ENCODE results near the gene TMEM41B.
"Not testable (repeated sequence)": the region's sequence is repeated elsewhere in the genome, so short reads cannot be mapped to it uniquely, and the experiment has no call there.

TMEM41B gene, protein sequence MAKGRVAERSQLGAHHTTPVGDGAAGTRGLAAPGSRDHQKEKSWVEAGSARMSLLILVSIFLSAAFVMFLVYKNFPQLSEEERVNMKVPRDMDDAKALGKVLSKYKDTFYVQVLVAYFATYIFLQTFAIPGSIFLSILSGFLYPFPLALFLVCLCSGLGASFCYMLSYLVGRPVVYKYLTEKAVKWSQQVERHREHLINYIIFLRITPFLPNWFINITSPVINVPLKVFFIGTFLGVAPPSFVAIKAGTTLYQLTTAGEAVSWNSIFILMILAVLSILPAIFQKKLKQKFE

GRCh38 chr11:9314291-9315077 lies at the start of gene TMEM41B:
Gene TMEM41B, minus strand, starts transcription at chr11:9314593. Its CDS starts 152 bp downstream, at chr11:9314441.
- peak; percentile 99 to 100 for DNase-seq (ENCODE audit: low read depth in 2 of 2)

- DNase-seq (ENCODE audit: low read depth in 2 of 2): no peak
Observed at GRCh38 chr11:9362393-9362863, 48.0 kb upstream of the TMEM41B start.

DNA sequence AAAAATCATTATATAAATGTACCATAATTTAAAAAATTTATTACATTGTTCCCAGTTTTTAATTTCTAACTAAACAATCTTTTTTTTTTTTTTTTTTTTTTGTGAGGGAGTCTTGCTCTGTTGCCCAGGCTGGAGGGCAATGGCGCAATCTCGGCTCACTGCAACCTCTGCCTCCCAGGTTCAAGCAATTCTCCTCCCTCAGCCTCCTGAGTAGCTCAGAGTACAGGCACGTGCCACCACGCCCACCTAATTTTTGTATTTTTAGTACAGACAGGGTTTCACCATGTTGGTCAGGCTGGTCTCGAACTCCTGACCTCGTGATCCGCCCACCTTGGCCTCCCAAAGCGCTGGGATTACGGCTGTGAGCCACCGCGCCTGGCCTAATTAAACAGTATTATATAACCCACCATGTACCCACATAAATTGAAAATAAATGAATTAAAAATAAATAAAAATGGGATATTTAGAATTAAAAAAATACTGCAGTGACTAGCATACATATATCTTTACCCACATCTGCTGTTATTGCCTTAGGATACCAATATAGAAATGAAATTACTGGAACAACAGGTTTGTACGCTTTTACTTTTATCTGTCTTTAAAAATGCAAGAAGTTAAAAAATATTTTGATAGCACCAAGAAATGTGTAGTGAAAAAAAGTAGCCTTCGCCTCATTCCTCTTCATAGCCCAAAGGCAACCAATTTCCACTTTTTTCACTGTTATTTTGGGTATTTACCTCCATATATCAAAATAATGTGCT lies 46.6 kb upstream of the TMEM41B start:
- DNase-seq (ENCODE audit: low read depth in 2 of 2): not testable (repeated sequence)

GRCh38 chr11:9357041-9357440 lies 42.6 kb upstream of the TMEM41B start:
- DNase-seq (ENCODE audit: low read depth in 2 of 2): no peak

DNA sequence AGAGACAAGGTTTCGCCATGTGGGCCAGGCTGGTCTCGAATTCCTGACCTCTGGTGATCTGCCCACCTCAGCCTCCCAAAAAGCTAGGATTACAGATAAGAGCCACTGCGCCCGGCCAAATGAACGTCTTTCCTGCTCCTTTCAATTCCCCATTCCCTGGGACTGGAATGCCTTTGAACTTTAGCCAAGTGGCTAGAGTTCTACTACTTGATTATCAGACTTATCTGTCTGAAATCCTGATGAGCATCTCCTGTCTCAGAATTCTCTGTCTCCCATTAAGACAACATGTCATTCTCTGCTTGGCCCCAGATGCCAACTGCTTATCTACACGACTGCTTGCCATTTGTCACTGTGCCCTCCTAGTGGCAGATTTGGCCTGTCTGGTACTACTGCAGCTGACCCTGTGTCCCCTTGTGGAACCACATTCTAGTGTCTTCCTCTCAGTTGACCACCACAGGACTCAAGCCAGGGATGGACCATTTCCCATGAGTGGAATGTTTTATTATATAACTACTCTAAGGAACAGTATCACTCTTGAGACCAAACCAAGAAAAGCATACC lies 37.0 kb upstream of the TMEM41B start:
- no peak for DNase-seq (ENCODE audit: low read depth in 2 of 2)

DNA sequence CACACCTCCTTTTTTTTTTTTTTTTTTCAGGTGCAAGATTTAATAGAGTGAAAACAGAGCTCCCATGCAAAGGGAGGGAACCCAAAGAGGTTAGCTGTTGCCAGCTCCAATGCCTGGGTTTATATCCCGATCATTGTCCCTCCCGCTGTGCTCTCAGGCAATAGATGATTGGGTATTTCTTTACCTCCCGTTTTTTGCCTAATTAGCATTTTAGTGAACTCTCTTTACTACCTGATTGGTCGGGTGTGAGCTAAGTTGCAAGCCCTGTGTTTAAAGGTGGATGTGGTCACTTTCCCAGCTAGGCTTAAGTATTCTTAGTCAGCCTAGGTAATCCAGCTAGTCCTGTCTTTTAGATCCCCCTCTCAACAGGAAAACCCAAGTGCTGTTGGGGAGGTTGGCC lies 33.4 kb upstream of the TMEM41B start:
- DNase-seq (ENCODE audit: low read depth in 2 of 2): not testable (repeated sequence)

DNA sequence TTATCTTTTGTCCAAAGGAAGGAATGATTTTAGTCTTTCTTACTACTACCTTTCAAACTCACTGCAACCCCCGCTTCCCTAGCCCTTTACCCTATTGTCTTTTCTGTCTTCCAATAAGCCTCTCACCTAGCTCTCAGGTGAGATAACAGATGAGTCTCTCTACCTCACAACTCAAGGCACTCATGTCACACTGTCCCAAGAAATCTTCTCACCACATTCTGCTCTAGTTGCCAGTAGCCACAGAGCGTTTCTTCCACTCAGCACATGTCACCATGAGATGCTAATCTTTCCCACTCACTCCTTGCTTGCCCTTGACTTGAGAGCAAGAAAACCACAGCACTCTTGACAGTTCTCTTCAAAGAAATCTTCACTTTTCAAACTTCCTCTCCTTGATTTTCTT lies 32.7 kb upstream of the TMEM41B start:
- no peak for DNase-seq (ENCODE audit: low read depth in 2 of 2)

- DNase-seq (ENCODE audit: low read depth in 2 of 2): no peak
Observed at GRCh38 chr11:9344061-9344680, 29.8 kb upstream of the TMEM41B start.

- DNase-seq (ENCODE audit: low read depth in 2 of 2): no peak
Observed at GRCh38 chr11:9341638-9342178, 27.3 kb upstream of the TMEM41B start.

DNA sequence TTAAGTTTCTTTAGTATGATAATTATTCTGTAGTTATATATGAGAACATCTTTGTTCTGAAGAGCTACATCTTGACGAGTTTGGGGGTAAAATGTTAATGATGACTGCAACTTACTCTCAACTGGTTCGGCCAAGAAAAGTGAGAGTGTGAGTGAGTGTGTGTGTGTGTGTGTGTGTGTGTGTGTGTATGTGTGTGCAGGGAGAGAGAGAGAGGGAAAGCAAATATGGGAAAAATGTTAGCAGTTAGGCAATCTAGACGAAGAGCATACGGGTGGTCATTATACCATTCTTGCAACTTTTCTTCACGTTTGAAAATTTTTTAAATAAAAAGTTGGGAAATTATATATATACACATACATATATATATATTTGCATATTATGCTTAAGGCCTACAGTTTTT lies 18.3 kb upstream of the TMEM41B start:
- DNase-seq (ENCODE audit: low read depth in 2 of 2): no peak

DNA sequence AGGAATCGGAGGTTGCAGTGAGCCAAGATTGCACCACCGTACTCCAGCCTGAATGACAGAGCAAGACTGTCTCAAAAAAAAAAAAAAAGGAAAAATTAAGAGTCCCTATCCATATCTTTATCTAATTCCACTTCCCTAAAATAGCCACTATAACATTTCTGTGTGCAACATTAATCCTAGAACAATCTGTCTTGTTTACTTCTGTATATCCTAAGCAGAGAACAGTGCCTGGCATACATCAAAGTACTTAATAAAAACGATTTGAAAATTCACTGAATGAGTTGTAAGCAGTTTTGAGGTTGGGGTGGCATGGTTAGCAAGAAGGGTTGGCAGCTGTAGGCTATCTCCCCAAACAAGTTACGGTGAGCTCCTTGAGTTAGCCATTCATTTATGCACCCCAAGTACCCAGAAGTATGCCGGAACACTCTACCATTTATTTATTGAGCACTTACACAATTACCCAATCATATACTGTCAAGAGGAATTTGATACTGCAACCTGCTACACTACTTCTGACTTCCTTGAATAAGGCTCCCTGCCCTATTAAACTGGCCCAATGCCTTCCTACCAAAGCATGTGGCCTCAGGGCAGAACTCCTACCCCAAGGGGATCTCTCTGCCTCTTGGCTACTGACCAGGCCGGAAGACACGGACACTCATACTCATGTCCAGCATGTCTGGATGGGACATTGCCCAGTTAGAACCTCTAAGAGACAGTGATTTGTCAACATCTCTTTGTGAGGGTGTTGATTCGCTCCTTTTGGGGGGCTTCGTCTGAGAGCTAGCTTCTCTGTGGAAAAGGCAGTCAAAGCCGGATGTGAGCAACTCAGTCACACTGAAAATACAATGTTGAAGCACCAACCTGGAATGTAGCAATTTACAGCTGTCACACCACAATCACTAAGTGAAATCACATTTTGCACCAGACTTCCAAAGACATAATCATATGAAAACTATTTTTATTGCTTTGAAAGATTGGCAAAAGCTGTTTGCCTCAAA lies 16.3 kb upstream of the TMEM41B start:
- no peak for DNase-seq (ENCODE audit: low read depth in 2 of 2)

DNA sequence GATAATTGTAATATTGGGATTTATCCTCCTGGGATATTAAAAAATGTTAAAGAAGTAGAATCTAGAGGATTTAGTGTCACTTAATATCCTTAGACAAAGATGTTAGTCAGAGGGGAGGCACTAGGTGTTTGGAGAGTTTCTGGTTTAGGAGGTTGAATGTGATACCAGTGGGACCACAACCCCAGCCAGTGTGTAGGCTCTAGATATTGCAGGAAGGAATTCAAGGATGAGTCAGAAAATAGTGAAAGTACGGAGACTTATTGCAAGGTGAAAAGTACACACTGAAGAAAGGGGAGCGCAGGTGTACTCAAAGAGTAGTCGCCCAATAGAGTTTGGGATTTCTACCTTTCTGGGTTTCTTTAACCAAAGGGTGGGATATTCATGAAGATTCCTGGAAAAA lies 5.7 kb upstream of the TMEM41B start:
- DNase-seq (ENCODE audit: low read depth in 2 of 2): no peak

DNA sequence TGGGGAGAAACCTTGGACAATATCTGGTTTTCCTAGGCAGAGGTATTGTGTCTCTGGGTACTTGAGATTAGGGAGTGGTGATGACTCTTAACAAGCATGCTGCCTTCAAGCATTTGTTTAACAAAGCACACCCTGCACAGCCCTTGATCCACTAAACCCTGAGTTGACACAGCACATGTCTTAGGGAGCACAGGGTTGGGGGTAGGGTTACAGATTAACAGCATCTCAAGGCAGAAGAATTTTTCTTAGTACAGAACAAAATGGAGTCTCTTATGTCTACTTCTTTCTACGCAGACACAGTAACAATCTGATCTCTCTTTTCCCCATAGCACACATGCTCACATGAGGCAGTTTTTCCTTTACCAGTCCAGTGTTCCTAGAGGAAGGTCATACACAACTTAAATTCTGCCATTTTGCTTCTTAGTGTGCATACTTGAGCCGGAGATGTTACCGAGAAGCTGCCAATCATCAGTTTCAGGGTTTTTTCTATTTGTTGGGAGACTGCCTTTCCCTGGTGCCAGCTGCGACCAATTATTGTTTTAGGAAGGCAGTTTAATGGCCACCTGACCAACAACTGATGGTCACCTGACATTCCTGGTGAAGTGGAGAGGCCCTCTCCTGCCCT lies 5.1 kb upstream of the TMEM41B start:
- DNase-seq (ENCODE audit: low read depth in 2 of 2): not testable (repeated sequence)

DNA sequence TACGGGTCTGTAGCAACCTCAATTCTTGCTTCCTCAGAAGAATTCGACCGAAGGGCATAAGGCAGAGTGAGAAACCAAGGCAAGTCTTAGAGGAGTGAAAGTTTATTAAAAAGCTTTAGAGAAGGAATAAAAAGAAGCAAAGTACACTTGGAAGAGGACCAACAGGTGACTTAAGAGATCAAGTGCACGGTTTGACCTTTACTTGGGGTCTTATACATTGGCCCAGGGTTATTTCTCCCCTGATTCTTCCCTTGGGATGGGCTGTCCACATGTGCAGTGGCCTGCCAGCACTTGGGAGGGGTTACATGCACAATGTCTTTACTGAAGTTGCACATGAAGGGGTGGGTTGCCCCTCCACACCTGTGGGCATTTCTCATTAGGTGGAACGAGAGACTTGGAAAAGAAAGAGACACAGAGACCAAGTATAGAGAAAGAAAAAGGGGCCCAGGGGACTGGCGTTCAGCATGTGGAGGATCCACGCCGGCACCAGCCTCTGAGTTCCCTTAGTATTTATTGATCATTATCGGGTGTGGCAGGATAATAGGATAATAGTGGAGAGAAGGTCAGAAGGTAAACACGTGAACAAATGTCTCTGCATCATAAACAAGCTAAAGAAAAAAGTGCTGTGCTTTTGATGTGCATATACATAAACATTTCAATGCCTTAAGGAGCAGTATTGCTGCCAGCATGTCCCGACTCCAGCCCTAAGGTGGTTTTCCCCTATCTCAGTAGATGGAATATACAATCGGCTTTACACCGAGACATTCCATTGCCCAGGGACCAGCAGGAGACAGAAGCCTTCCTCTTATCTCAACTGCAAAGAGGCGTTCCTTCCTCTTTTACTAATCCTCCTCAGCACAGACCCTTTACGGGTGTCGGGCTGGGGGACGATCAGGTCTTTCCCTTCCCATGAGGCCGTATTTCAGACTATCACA lies 4.3 kb upstream of the TMEM41B start:
- DNase-seq (ENCODE audit: low read depth in 2 of 2): not testable (repeated sequence)

DNA sequence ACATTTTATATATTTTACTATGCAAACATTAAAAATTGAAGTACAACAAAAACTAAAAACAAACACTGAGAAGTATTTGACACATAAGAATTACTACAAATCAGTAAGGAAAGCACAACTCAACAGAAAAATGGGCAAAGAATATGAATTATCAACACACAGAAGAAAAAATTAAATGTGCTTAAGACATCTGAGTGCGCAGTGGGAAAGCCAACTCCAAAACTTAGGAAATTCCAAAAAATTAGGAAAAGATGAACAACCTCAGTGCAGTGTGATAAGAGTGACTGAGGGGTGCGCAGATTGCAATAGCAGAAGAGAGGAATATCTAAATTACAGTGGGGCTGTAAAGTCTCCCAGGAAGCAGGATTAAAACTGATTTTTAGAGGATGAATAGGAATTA lies 1.9 kb upstream of the TMEM41B start:
- no peak for DNase-seq (ENCODE audit: low read depth in 2 of 2)

GRCh38 chr11:9315078-9315688 lies 790 bp upstream of the TMEM41B start:
- DNase-seq (ENCODE audit: low read depth in 2 of 2): no peak

GRCh38 chr11:9313648-9314290 lies 624 bp downstream of the TMEM41B start:
- DNase-seq (ENCODE audit: low read depth in 2 of 2): peak in 1 of 2 donors; percentile 2
